GM18868 (cell line): Measurements from ENCODE around the gene CEL.
"Not testable (repeated sequence)": the region's sequence is repeated elsewhere in the genome, so short reads cannot be mapped to it uniquely, and the experiment has no call there.

Experiments used
- ATAC-seq: cut with Tn5 transposase; IDR thresholded peaks from one replicate; pipeline ENCODE4 v1.9.1; 2021; ENCODE audit warnings: mild to moderate bottlenecking, moderate library complexity; ENCODE audit not compliant: unreplicated experiment

CEL gene

GRCh38 chr9:133063159-133063499 is 1.3 kb downstream of the CEL start:
- ATAC-seq, result no peak

GRCh38 chr9:133063500-133064231 is 1.9 kb downstream of the CEL start:
- ATAC-seq, result no peak

DNA sequence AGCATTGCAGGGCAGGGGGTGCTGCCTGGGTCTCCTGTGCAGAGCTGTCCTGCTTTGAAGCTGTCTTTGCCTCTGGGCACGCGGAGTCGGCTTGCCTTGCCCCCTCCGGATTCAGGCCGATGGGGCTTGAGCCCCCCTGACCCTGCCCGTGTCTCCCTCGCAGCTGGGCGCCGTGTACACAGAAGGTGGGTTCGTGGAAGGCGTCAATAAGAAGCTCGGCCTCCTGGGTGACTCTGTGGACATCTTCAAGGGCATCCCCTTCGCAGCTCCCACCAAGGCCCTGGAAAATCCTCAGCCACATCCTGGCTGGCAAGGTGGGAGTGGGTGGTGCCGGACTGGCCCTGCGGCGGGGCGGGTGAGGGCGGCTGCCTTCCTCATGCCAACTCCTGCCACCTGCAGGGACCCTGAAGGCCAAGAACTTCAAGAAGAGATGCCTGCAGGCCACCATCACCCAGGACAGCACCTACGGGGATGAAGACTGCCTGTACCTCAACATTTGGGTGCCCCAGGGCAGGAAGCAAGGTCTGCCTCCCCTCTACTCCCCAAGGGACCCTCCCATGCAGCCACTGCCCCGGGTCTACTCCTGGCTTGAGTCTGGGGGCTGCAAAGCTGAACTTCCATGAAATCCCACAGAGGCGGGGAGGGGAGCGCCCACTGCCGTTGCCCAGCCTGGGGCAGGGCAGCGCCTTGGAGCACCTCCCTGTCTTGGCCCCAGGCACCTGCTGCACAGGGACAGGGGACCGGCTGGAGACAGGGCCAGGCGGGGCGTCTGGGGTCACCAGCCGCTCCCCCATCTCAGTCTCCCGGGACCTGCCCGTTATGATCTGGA is 2.7 kb downstream of the CEL start:
- no peak for ATAC-seq

DNA sequence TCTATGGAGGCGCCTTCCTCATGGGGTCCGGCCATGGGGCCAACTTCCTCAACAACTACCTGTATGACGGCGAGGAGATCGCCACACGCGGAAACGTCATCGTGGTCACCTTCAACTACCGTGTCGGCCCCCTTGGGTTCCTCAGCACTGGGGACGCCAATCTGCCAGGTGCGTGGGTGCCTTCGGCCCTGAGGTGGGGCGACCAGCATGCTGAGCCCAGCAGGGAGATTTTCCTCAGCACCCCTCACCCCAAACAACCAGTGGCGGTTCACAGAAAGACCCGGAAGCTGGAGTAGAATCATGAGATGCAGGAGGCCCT is 3.2 kb downstream of the CEL start:
- no peak for ATAC-seq

DNA sequence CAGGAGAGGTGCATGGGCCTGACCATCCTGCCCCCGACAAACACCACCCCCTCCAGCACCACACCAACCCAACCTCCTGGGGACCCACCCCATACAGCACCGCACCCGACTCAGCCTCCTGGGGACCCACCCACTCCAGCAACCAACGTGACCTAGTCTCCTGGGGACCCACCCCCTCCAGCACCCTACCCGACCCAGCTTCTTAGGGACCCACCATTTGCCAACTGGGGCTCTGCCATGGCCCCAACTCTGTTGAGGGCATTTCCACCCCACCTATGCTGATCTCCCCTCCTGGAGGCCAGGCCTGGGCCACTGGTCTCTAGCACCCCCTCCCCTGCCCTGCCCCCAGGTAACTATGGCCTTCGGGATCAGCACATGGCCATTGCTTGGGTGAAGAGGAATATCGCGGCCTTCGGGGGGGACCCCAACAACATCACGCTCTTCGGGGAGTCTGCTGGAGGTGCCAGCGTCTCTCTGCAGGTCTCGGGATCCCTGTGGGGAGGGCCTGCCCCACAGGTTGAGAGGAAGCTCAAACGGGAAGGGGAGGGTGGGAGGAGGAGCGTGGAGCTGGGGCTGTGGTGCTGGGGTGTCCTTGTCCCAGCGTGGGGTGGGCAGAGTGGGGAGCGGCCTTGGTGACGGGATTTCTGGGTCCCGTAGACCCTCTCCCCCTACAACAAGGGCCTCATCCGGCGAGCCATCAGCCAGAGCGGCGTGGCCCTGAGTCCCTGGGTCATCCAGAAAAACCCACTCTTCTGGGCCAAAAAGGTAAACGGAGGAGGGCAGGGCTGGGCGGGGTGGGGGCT is 4.6 kb downstream of the CEL start:
- ATAC-seq, result no peak

GRCh38 chr9:133067006-133067405 is 5.2 kb downstream of the CEL start:
- no peak for ATAC-seq

GRCh38 chr9:133067813-133068212 is 6.0 kb downstream of the CEL start:
- no peak for ATAC-seq

DNA sequence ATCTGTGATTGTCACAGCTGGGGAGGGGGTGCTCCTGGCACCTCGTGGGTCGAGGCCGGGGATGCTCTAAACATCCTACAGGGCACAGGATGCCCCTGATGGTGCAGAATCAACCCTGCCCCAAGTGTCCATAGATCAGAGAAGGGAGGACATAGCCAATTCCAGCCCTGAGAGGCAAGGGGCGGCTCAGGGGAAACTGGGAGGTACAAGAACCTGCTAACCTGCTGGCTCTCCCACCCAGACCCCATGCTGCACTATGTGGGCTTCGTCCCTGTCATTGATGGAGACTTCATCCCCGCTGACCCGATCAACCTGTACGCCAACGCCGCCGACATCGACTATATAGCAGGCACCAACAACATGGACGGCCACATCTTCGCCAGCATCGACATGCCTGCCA is 6.7 kb downstream of the CEL start:
- not testable (repeated sequence) for ATAC-seq

- ATAC-seq, result not testable (repeated sequence)
Observed at GRCh38 chr9:133070500-133070961, 8.8 kb downstream of the CEL start.

DNA sequence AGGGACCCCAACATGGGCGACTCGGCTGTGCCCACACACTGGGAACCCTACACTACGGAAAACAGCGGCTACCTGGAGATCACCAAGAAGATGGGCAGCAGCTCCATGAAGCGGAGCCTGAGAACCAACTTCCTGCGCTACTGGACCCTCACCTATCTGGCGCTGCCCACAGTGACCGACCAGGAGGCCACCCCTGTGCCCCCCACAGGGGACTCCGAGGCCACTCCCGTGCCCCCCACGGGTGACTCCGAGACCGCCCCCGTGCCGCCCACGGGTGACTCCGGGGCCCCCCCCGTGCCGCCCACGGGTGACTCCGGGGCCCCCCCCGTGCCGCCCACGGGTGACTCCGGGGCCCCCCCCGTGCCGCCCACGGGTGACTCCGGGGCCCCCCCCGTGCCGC is 9.2 kb downstream of the CEL start:
- ATAC-seq, result not testable (repeated sequence)

DNA sequence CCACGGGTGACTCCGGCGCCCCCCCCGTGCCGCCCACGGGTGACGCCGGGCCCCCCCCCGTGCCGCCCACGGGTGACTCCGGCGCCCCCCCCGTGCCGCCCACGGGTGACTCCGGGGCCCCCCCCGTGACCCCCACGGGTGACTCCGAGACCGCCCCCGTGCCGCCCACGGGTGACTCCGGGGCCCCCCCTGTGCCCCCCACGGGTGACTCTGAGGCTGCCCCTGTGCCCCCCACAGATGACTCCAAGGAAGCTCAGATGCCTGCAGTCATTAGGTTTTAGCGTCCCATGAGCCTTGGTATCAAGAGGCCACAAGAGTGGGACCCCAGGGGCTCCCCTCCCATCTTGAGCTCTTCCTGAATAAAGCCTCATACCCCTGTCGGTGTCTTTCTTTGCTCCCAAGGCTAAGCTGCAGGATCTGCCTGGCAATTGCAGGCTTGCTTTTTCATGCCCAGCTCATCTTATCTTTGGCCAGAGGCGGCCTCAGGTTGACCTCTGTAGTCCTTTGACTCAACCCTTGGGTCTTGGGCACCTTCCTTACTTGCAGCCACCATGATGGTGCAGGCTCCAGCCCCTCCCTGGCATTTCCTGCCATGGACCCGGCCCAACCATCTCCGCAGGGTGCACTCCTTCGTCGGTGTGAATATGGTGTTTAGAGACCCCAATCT is 9.8 kb downstream of the CEL start:
- ATAC-seq, result no peak

DNA sequence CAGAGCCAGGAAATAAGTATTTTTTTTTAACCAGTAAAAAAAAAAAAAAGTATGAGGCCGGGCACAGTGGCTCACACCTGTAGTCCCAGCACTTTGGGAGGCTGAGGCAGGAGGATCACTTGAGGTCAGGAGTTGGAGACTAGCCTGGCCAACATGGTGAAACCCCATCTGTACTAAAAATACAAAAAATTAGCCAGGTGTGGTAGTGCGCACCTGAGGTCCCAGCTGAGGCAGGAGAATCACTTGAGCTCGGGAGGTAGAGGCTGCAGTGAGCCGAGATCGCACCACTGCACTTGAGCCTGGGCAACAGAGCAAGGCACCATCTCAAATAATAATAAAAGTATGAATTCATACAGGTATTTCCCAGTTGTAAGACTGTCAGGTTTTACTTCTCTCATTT is 10.4 kb downstream of the CEL start:
- not testable (repeated sequence) for ATAC-seq

- ATAC-seq, result no peak
Observed at GRCh38 chr9:133073086-133074014, 11.6 kb downstream of the CEL start.

DNA sequence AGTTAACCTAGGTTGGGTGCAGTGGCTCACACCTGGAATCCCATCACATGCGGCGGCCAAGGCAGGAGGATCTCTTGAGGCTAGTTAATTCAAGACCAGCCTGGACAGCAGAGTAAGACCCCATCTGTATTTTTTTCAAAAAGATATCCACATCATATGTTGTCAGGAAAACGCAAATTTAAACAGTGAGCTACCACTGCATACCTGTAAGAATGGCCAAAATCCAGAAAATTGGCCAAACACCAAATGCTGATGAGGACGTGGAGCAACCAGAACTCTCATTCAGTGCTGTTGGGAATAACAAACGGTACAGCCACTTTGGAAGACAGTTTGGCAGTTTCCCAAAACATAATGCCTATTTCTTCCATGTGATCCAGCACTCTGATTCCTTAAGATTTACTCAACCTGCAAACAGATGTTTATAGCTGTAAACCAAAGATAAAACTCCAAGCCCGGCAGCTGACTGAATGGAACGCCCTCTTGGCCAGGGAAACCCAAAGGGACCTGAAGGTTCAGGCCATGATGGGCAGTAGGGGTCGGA is 12.4 kb downstream of the CEL start:
- ATAC-seq, result no peak

- no peak for ATAC-seq
Observed at GRCh38 chr9:133075925-133076630, 14.3 kb downstream of the CEL start.

- ATAC-seq, result no peak
Observed at GRCh38 chr9:133076691-133077090, 14.9 kb downstream of the CEL start.

DNA sequence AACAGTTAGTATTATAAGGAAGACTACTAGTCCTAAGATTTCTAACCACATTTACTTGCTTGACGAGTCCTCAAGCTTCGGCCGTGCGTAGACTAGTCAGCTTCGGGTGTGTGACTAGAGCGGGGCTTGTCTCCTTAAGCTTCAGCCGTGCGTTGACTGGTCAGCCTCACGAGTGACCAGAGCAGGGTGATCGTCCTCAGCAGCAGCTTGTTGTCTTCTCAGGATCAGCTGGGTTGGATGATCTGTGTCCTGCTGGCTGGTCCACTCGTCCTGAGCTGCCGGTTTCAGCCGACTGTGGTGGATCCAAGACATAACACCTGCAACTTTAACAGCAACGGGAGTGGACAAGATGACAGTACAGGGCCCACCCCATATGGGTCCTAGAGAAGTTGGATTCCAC is 16.7 kb downstream of the CEL start:
- ATAC-seq, result no peak

DNA sequence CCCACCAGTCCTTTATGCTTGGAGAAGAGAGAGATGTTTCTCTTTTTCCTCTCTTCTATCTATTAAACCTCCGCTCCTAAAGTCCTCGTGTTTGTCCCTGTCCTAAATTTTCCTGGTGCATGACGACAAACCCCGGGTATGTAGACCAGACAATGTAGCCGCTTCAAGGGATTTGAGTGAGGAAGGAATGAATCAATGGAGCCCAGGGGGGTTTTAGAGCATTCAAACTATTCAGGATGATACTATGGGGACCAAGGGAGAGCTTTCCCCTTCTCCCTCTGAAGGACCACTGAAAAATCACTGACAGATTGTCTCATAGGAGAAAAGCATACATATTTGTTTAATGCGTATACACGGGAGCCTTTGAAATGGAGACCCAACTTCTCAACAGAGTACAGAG is 18.4 kb downstream of the CEL start:
- no peak for ATAC-seq
